Fibroblast of skin of right quadriceps (primary cell): ENCODE results near the gene TMEM63C.

ENCODE experiments used
- DNase-seq: peaks from one replicate; pipeline ENCODE4 v3.0.0-alpha.2; 2013

TMEM63C gene

GRCh38 chr14:77198561-77198960, 17.0 kb downstream of the TMEM63C start:
- no peak for DNase-seq

GRCh38 chr14:77199590-77199989, 18.0 kb downstream of the TMEM63C start:
- no peak for DNase-seq

GRCh38 chr14:77200406-77200985, 18.9 kb downstream of the TMEM63C start:
- DNase-seq, result no peak

GRCh38 chr14:77201696-77202095, 20.1 kb downstream of the TMEM63C start:
- no peak for DNase-seq

GRCh38 chr14:77203611-77204458, 22.2 kb downstream of the TMEM63C start:
- no peak for DNase-seq

GRCh38 chr14:77204459-77204771, 22.8 kb downstream of the TMEM63C start:
- DNase-seq, result no peak

- DNase-seq, result no peak
These were observed 23.3 kb downstream of the TMEM63C start for GRCh38 chr14:77204907-77205306.

- no peak for DNase-seq
These were observed 24.0 kb downstream of the TMEM63C start for GRCh38 chr14:77205566-77205965.

GRCh38 chr14:77206261-77206824, 24.7 kb downstream of the TMEM63C start:
- DNase-seq, result no peak

- no peak for DNase-seq
These were observed 25.3 kb downstream of the TMEM63C start for GRCh38 chr14:77206877-77207389.

GRCh38 chr14:77208291-77208978, 26.8 kb downstream of the TMEM63C start:
- peak; percentile 51 for DNase-seq

- no peak for DNase-seq
These were observed 27.4 kb downstream of the TMEM63C start for GRCh38 chr14:77208979-77209318.

- no peak for DNase-seq
These were observed 30.7 kb downstream of the TMEM63C start for GRCh38 chr14:77212097-77212870.

- DNase-seq, result no peak
These were observed 31.5 kb downstream of the TMEM63C start for GRCh38 chr14:77212943-77213678.

GRCh38 chr14:77213679-77214016, 32.0 kb downstream of the TMEM63C start:
- no peak for DNase-seq

GRCh38 chr14:77214216-77214615, 32.6 kb downstream of the TMEM63C start:
- DNase-seq, result no peak

GRCh38 chr14:77217551-77217950, 36.0 kb downstream of the TMEM63C start:
- no peak for DNase-seq

GRCh38 chr14:77219591-77219990, 38.0 kb downstream of the TMEM63C start:
- DNase-seq, result no peak

- DNase-seq, result no peak
These were observed 38.8 kb downstream of the TMEM63C start for GRCh38 chr14:77220246-77221017.

GRCh38 chr14:77221241-77221871, 39.8 kb downstream of the TMEM63C start:
- DNase-seq, result no peak
